ENCODE results near the gene PPP1R8. TPM values are rescaled to one million over a fixed set of nuclear protein-coding genes. Genes with fewer than 3 reads are reported as not detected.

Gene PPP1R8
- total and polyA plus RNA-seq, 9 of the 15 experiments (the other 6 are each of a cell fraction or from before 2014, with no cell fraction given): 16.2 to 107 (median 75.3) TPM

DNA sequence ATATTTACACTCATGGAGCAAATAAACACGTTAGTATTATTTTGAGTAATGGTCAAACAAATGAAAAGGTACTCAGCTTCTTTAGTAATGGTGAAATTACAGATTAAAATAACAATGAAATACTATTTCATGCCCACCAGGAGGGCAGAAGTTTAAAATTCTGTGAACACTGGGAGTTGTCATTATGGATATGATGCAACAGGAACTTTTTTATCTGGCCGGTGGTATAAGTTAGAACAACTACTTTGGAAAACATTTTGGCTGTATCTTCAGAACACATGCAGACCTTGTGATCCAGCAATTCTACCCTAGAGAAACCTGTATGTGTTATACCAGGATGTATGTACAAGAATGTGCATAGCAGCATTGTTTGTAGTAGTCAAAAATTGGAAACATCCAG lies 23.2 kb upstream of the PPP1R8 start:
- TF ChIP-seq POLR2H (tag; IDR thresholded peaks at IDR 0.05; ENCODE audit: low read depth) (peak; percentile 39; the same call in 1 of the 2 replicates), CEBPG (CRISPR knock-in tag; IDR thresholded peaks at IDR 0.05) (peak; percentile 64; the same call in 1 of the 2 replicates), CEBPG (tag; conservative IDR thresholded peaks at IDR 0.05 in 1 of 2, IDR thresholded peaks at IDR 0.05 in 1 of 2) (peak; percentile 79 to 88), NR1H2 (CRISPR knock-in tag; IDR thresholded peaks at IDR 0.05) (no peak), XRCC3 (IDR thresholded peaks at IDR 0.05) (no peak), ATF4 (CRISPR knock-in tag; IDR thresholded peaks at IDR 0.05) (0 out of 2 replicates have a peak, but pooled peaks have one; percentile 46), ARID2 (IDR thresholded peaks at IDR 0.05) (no peak), ZNF232 (CRISPR knock-in tag; IDR thresholded peaks at IDR 0.05) (no peak), SMARCA4 (IDR thresholded peaks at IDR 0.05) (no peak), CEBPB (tag; IDR thresholded peaks at IDR 0.05) (peak; percentile 60), ZBTB26 (CRISPR knock-in tag; IDR thresholded peaks at IDR 0.05) (no peak), MECOM (CRISPR knock-in tag; IDR thresholded peaks at IDR 0.05) (no peak), ZNF253 (CRISPR knock-in tag; conservative IDR thresholded peaks at IDR 0.05) (no peak), XRCC4 (IDR thresholded peaks at IDR 0.05; ENCODE audit: extremely low read depth, insufficient read depth, insufficient read length) (no peak)
- TF ChIP-seq, protein P1, sequence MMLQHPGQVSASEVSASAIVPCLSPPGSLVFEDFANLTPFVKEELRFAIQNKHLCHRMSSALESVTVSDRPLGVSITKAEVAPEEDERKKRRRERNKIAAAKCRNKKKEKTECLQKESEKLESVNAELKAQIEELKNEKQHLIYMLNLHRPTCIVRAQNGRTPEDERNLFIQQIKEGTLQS (IDR thresholded peaks at IDR 0.05): peak; percentile 68
- TF ChIP-seq, protein P1 (CRISPR knock-in tag; conservative IDR thresholded peaks at IDR 0.05): no peak
- TF ChIP-seq, protein P2, sequence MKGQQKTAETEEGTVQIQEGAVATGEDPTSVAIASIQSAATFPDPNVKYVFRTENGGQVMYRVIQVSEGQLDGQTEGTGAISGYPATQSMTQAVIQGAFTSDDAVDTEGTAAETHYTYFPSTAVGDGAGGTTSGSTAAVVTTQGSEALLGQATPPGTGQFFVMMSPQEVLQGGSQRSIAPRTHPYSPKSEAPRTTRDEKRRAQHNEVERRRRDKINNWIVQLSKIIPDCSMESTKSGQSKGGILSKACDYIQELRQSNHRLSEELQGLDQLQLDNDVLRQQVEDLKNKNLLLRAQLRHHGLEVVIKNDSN (CRISPR knock-in tag; IDR thresholded peaks at IDR 0.05): no peak
- H3K27me3 ChIP-seq (ENCODE audit: control insufficient read depth in 2 of 2, insufficient read depth in 2 of 2, low read length in 2 of 2): no peaks in the 10 kb centered on the region
- peaks cover 23% of the 10 kb centered on the region for H3K36me3 ChIP-seq (ENCODE audit: control insufficient read depth, insufficient read depth, low read length)
- no TSS peak for BruUV-seq (replicated peaks)
- intact Hi-C loops (cut with micrococcal nuclease): no loop called here
- ChIA-PET CTCF (ENCODE audit: low intra/inter-chr PET ratio) (no interaction called here), POLR2A (no interaction called here)
- peak; percentile 40 for FAIRE-seq
- H3K9me1 ChIP-seq (ENCODE audit: control insufficient read depth, insufficient read depth, low read length): no peaks in the 10 kb centered on the region
- WGBS (ENCODE audit: insufficient coverage, low coverage, missing lambda C conversion rate): 50% methylated on average over 2 of the region's 2 CpGs
- no peak for DNase-seq (ENCODE audit: extremely low read depth in 1 of 4, low spot score in 3 of 4)
- no peak overlapping the region for H3K27ac ChIP-seq (ENCODE audit: extremely low read depth, low read depth, low read length)
- H2AFZ ChIP-seq (ENCODE audit: low read depth, low read length): no peak overlapping the region
- H3K4me2 ChIP-seq (ENCODE audit: insufficient read depth, low read length): no peak overlapping the region
- in situ Hi-C loops (cut with MboI): no loop called here
- no peak for ATAC-seq
- no peak overlapping the region for H3K4me3 ChIP-seq
- no peaks in the 10 kb centered on the region for H3K4me1 ChIP-seq (replicated peaks in 1 of 2; ENCODE audit: control insufficient read depth in 2 of 2, insufficient read depth in 2 of 2, low read length in 2 of 2)
- no peak overlapping the region for H3K9ac ChIP-seq (ENCODE audit: insufficient read depth in 1 of 2, low read depth in 2 of 2, low read length in 2 of 2)
- H3K9me3 ChIP-seq (replicated peaks; ENCODE audit: control insufficient read depth, insufficient read depth, low read depth, low read length): no peaks in the 10 kb centered on the region; the same call in 1 of the 2 replicates
- H3K79me2 ChIP-seq (ENCODE audit: control insufficient read depth, insufficient read depth, low read length): no peaks in the 10 kb centered on the region
- no peaks in the 10 kb centered on the region for H4K20me1 ChIP-seq (replicated peaks; ENCODE audit: control insufficient read depth, insufficient read depth, low read length)

Data from K562 (cell line).